GM20000 (cell line): ENCODE results near the gene CCDC122.

ENCODE experiments used
- DNase-seq: peaks from one replicate; pipeline ENCODE4 v3.0.0; 2012; ENCODE audit warnings: low spot score
- TF ChIP-seq, protein P1 (sequence below): IDR thresholded peaks from 2 replicates; pipeline ENCODE4 v1.5.1; 2012; ENCODE audit warnings: mild to moderate bottlenecking, control low read depth; ENCODE audit errors: extremely low read depth, missing control alignments

The CCDC122 gene

DNA sequence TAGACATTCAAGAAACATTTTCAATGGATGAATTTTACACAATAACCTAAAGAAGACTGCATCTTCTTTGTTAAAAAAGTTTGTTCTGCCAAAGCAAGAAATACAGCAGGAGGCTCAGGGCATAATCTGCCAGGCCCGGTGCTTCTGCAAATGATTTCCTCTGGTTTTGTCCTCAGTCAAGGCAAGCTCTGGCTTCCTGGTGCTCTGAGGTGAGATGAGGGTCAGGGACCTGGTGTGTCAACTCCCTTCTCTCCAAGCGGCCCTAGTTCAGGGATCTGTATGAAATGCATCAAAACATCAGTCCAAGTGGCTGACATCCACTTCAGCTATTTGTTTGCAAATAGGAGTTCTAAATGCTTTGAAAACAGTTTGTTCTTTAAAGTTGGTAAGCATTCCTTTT is 31.7 kb upstream of the CCDC122 start:
- DNase-seq, result no peak

DNA sequence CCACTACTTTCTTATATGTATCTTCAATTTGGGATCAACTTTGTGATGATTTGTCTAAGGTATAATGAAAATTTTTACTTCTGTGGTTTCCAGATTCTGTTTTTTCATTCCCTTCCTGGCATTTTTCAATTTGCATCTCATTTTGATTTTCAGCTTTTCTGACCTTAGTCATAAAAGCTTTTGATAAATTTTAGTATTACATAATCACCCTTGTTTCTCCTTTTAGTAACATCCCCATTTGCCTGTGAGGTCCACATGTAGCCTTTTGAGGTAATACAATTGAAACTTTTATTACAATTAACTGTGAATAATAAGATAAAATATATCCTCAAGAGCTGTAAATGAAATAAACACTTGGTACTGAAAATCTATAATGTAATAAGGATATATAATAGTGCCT is 31.3 kb upstream of the CCDC122 start:
- no peak for DNase-seq
- TF ChIP-seq, protein P1, sequence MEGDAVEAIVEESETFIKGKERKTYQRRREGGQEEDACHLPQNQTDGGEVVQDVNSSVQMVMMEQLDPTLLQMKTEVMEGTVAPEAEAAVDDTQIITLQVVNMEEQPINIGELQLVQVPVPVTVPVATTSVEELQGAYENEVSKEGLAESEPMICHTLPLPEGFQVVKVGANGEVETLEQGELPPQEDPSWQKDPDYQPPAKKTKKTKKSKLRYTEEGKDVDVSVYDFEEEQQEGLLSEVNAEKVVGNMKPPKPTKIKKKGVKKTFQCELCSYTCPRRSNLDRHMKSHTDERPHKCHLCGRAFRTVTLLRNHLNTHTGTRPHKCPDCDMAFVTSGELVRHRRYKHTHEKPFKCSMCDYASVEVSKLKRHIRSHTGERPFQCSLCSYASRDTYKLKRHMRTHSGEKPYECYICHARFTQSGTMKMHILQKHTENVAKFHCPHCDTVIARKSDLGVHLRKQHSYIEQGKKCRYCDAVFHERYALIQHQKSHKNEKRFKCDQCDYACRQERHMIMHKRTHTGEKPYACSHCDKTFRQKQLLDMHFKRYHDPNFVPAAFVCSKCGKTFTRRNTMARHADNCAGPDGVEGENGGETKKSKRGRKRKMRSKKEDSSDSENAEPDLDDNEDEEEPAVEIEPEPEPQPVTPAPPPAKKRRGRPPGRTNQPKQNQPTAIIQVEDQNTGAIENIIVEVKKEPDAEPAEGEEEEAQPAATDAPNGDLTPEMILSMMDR, result no peak

More for the DNA sequence above, 31.7 kb upstream of the CCDC122 start:
- TF ChIP-seq, protein P1, result no peak

DNA sequence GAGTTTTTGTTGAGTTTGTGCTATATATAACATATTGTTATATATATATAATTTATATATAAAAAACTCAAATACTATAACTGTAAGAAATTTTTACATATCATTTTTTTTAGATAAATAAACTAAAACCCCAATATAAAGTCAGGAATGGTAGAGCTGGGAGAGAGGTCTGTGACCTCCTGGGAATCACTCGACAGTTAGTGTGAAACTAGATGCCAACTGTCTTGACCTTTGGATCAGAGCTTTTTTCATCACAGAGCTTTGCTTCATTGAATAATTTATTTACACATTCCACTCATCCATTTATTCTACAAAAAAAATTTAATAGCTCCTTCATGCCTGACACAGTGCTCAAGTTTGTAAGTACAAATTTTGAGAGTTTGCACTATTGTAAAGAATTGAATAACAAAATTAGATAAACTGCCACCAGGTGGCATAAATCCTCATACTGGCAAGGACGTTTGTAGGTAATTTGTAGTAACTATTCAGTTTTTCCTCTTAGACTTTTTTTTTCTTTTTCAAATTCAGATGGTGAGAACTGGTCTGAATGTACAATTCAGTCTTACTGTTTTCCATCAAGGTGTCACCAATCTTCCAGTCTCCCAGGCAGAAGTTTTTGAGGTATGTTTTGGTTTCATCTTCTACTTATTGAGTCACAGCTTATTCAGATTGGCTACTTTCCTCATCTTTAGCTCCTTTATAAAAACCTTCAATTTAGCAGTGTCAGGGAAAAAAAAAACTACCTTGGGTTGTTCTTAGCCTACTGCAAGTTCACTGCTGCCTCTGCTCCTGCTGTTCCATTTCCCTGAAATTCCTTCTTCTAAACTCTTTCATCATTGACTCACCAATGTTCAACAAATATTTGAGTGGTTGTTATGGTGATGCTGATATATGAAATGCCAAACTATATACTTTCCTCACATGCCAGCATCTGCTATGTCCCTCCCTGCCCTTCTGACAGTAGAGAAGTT is 28.9 kb upstream of the CCDC122 start:
- TF ChIP-seq, protein P1, result no peak
- no peak for DNase-seq

DNA sequence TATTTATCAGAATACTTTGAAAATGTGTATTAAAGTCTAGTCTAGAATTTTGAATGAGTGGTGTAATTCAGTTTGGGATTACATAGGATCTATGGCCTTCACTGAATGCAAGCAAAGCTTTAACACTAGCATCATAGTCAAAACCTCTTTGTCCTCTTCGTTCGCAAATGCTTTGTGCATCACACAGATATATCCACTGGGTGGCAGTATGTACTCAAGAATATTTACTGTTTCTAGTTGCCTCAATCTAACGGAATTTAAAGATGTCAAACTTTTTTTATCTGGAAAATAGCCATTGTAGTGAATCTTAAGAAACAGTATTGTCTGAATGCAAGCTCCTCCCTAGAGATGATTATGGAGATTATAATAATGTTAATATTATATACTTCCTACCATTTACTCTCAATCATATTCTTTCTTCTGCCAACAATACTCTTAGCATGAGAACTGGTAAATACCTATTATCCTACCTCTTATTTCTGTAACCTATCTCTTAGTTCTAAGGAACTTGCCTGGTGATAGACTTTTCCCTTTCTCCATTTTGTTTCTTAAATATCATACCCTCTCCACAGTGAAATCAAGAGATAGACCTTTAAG is 26.0 kb upstream of the CCDC122 start:
- DNase-seq, result peak; percentile 45
- TF ChIP-seq, protein P1, result peak; percentile 61

DNA sequence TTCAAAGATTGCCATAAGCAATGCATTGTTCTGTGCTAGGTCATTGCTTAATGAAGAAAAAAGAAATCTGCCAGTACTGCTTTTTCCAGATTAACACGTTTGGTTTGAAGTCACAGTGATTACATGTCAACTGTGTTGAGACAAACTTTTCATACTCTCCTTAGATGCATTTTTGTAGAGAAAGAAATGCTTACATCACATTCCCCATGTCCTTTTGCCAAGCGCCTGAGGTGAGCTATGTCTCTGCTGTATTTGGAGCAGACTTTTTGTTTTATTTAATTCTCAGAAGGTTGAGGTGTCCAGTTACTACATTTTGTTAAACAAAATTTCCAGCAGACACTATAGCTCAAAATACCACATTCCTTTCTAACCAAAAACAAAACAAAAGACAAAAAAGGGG is 16.4 kb upstream of the CCDC122 start:
- DNase-seq, result no peak
- TF ChIP-seq, protein P1, result no peak

DNA sequence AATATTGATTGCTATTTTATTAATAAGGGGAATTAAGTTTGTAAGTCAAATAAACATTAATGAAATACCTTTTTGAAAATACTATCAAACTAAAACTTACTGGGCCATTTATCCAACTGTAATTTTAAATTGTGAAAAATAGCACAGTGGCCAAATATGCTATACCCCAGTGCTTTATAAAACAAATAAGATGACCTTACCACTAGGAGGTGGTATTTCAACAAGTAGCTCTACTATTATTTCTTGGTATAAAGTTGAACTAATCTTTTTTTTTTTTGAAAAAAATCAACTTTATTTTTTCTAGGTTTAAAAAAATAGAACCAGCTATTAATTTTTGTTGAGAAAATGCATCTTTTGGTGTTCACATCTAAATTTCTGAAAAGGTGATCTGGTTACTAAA is 14.9 kb upstream of the CCDC122 start:
- TF ChIP-seq, protein P1, result no peak
- no peak for DNase-seq

DNA sequence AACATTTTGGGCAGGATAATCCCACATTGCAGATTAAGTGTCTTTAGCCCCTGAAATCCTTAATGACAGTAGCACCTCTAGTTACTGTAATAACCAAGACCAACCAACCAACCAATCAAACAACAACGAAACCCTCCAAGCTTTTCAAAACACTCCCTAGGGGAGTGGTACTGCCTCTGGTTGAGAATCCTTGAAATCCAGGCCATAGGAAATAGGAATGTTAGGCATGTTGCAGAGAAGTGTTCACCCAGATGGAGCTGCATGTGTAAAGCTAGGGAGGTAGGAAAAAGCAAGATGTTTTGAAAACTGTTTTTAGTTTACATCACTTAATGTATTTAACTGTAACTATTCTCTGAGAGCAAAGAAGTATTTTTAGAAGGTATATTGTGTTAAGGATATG is 4.7 kb upstream of the CCDC122 start:
- no peak for DNase-seq

More for the DNA sequence above, 4.7 kb upstream of the CCDC122 start:
- TF ChIP-seq, protein P1, result no peak
